ENCODE results near the gene REXO5. TPM values are rescaled to one million over a fixed set of nuclear protein-coding genes. Genes with fewer than 3 reads are reported as not detected.

REXO5 gene
- total and polyA plus RNA-seq, 2 of the 13 experiments (the other 11 are each of a cell fraction or from before 2014, with no cell fraction given), result 5.9 to 13.1 TPM

GRCh38 chr16:20763461-20764232 is 42.7 kb upstream of the REXO5 start, which contains the start of gene ACSM3 (continued):
- TF ChIP-seq ZNF431 (CRISPR knock-in tag; IDR thresholded peaks at IDR 0.05; ENCODE audit: borderline replicate concordance, low read depth) (no peak), NFRKB (IDR thresholded peaks at IDR 0.05) (no peak), ZBTB39 (CRISPR knock-in tag; IDR thresholded peaks at IDR 0.05) (no peak), CHCHD3 (CRISPR knock-in tag; IDR thresholded peaks at IDR 0.05) (no peak), CREM (IDR thresholded peaks at IDR 0.05) (no peak), CREM (CRISPR knock-in tag; IDR thresholded peaks at IDR 0.05) (no peak), CSRNP1 (CRISPR knock-in tag; IDR thresholded peaks at IDR 0.05) (no peak), GTF2F1 (IDR thresholded peaks at IDR 0.05; ENCODE audit: low read length) (no peak), RAD51 (IDR thresholded peaks at IDR 0.05; ENCODE audit: borderline replicate concordance) (no peak), MIXL1 (CRISPR knock-in tag; IDR thresholded peaks at IDR 0.05) (0 out of 2 replicates have a peak, but pooled peaks have one; percentile 13), MAZ (IDR thresholded peaks at IDR 0.05; ENCODE audit: borderline replicate concordance, low read depth, low read length) (no peak), MAZ (CRISPR knock-in tag; IDR thresholded peaks at IDR 0.05; ENCODE audit: low read depth) (no peak), ZNF33A (CRISPR knock-in tag; IDR thresholded peaks at IDR 0.05; ENCODE audit: borderline replicate concordance) (no peak), ZBTB43 (CRISPR knock-in tag; conservative IDR thresholded peaks at IDR 0.05) (0 out of 2 replicates have a peak, but pooled peaks have one; percentile 37), KLF15 (CRISPR knock-in tag; IDR thresholded peaks at IDR 0.05; ENCODE audit: borderline replicate concordance) (no peak), ATRX (CRISPR knock-in tag; IDR thresholded peaks at IDR 0.05; ENCODE audit: borderline replicate concordance) (no peak), SMAD1 (CRISPR knock-in tag; IDR thresholded peaks at IDR 0.05; ENCODE audit: borderline replicate concordance, low read depth) (no peak), ZNF337 (CRISPR knock-in tag; IDR thresholded peaks at IDR 0.05; ENCODE audit: borderline replicate concordance, low read depth) (peak; percentile 81; the same call in 1 of the 2 replicates), ZNF362 (CRISPR knock-in tag; IDR thresholded peaks at IDR 0.05; ENCODE audit: borderline replicate concordance) (no peak), SRF (IDR thresholded peaks at IDR 0.05; ENCODE audit: low read depth, low read length) (0 out of 2 replicates have a peak, but pooled peaks have one; percentile 3), ATF7 (IDR thresholded peaks at IDR 0.05) (no peak), ATF7 (CRISPR knock-in tag; IDR thresholded peaks at IDR 0.05) (no peak), ZNF430 (CRISPR knock-in tag; IDR thresholded peaks at IDR 0.05) (no peak), ZNF737 (CRISPR knock-in tag; IDR thresholded peaks at IDR 0.05; ENCODE audit: borderline replicate concordance) (no peak)

All from HepG2 (cell line).